Umbilical cord (tissue), 2 donors: ENCODE measurements around the gene SPANXA2. TPM values are rescaled to one million over a fixed set of nuclear protein-coding genes. Genes with fewer than 3 reads are reported as not detected.
"Not testable (repeated sequence)": the region's sequence is repeated elsewhere in the genome, so short reads cannot be mapped to it uniquely, and the experiment has no call there.

Experiments used
- DNase-seq: peaks from one replicate; pipeline ENCODE4 v3.0.0-alpha.2; 2015; ENCODE audit warnings: low spot score
- total RNA-seq: library from RNA; depleted of rRNA; stranded (reverse); fragments of >200 nt; gene quantifications from one replicate; pipeline ENCODE4 v1.2.3, GENCODE V29; 2014; ENCODE audit warnings: low replicate concordance; ENCODE audit not compliant: insufficient read depth

Gene SPANXA2
- not detected for total RNA-seq

GRCh38 chrX:141589408-141589807, at the start of gene SPANXA2:
Gene SPANXA2 (plus strand): TSS chrX:141589708. CDS start chrX:141589768, 60 bp downstream.
- DNase-seq: not testable (repeated sequence)

- not testable (repeated sequence) for DNase-seq
Measured at GRCh38 chrX:141542551-141542950, 47.0 kb upstream of the SPANXA2 start.

- DNase-seq: not testable (repeated sequence)
Measured at GRCh38 chrX:141584638-141585037, 4.9 kb upstream of the SPANXA2 start, which contains the start of gene SPANXA1. Gene SPANXA1 (minus strand): TSS chrX:141584738. CDS start chrX:141584678, 60 bp downstream.

GRCh38 chrX:141609111-141609510, 19.6 kb downstream of the SPANXA2 start:
- DNase-seq: no peak

- DNase-seq: no peak
Measured at GRCh38 chrX:141619336-141619735, 29.8 kb downstream of the SPANXA2 start.

GRCh38 chrX:141632124-141632523, 42.6 kb downstream of the SPANXA2 start:
- no peak for DNase-seq

GRCh38 chrX:141638550-141638949, 49.0 kb downstream of the SPANXA2 start:
- no peak for DNase-seq

Other genes starting within 250 kb of the SPANXA2 start
- not detected for gene SPANXA1, start 5.0 kb upstream of the SPANXA2 start, total RNA-seq
- not detected for gene SPANXD, start 109.0 kb downstream of the SPANXA2 start, total RNA-seq
- gene MAGEC3, start 248.6 kb downstream of the SPANXA2 start, total RNA-seq: not detected